Mucosa of gallbladder (tissue), 1 donor: Measurements from ENCODE around the gene RAB21. TPM values are rescaled to one million over a fixed set of nuclear protein-coding genes. Genes with fewer than 3 reads are reported as not detected.
"Not testable (repeated sequence)": the region's sequence is repeated elsewhere in the genome, so short reads cannot be mapped to it uniquely, and the experiment has no call there.

ENCODE experiments used
- DNase-seq: peaks from one replicate; pipeline ENCODE4 v3.0.0-alpha.2; 2020; ENCODE audit warnings: low spot score
- total RNA-seq: library from RNA; stranded (reverse); gene quantifications from one replicate; pipeline ENCODE4 v1.2.1, GENCODE V29; 2021
- donor health status: DM: no; HTN: no; CAD: no.

The RAB21 gene
- total RNA-seq, 1 donor from 2014 or later: 72.1 TPM

GRCh38 chr12:71795901-71796300 lies 41.2 kb downstream of the RAB21 start:
- no peak for DNase-seq

- DNase-seq: no peak
Observed at GRCh38 chr12:71797531-71797930, 42.9 kb downstream of the RAB21 start.

DNA sequence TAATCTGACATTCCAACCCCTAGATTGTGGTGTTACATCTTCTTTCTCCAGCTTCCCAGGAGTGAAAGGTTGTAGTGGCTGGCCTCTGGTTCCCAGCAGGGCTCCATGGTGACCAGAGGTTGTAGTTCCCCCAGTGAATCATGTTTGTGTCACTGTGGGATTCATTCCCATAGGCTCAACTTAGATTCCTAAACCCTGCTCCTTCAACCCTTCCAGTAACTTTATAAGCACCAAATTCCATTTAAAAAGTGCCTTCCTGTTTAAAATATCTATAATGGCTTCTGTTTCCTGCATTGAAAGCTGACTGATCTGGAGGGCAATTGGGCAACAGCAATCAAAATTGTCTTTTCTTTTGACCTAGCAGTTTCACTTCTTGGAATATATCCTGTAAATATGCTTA lies 44.4 kb downstream of the RAB21 start:
- DNase-seq: no peak

DNA sequence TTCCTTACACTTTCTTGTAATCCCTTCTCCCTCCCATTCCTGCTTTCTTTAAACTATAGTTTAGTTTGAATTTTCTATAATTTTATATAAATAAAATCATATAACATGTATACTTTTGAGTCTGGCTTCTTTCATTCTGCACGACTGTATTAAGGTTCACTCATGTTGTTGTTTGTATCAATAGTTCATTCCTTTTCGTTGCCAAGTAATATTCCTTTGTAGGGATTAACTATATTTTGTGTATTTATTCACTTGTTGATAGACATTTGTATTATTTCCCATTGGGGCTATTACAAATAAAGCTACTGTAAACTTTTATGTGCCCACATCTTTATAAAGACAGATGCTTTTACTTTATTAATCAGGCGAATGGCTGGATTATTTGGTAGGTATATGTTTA lies 45.5 kb downstream of the RAB21 start:
- DNase-seq: no peak

DNA sequence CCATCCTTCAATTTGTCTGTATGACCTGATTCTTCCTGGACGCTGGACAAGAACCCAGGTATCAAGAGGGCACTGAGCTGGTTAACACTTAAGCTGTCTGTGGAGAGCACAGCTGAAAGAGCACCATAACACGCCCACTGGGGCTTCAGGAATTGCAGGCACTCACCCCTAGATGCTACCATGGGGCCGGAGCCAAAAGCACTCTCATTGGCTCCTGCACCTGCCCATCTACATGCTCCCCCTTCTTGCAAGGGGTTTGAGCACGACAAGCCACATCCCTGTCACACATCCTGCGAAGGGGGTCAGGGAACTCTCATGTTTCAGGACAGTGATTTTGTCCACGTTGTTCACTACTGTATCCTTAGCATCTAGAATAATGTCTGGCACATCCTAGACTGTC lies 49.8 kb downstream of the RAB21 start:
- no peak for DNase-seq

DNA sequence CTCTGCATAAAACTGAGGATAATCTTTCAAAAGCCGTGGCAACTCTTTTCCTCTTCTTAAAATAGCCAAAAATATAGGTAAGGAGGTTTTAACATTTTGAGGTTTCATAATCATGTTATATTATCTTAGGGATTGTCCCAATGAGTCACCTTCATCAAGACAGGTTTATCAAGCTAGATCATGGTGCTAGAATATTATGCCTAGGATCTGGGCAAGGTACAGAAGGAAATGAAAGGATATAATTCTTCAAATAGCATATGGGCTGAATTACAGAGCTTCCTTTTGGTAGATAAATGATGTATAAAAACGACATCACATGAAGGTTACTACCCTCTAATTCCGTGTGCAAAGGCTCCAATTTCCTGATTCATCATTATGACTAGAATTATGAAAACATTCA lies 56.3 kb downstream of the RAB21 start:
- no peak for DNase-seq

GRCh38 chr12:71815242-71815641 lies 60.6 kb downstream of the RAB21 start:
- not testable (repeated sequence) for DNase-seq

DNA sequence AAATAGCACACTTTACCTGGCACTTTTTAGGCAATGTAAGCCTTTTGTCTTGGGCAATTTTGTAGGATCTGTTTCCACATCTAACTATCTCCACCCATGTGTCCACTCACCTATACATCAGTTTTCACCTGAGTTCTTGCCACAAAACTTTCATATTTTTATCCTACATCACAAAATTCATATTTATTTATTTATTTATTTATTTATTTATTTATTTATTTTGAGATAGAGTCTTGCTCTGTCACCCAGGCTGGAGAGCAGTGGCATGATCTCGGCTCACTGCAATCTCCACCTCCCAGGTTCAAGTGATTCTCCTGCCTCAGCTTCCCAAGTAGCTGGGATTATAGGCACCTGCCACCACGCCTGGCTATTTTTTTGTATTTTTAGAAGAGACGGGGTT lies 67.4 kb downstream of the RAB21 start:
- DNase-seq: not testable (repeated sequence)

DNA sequence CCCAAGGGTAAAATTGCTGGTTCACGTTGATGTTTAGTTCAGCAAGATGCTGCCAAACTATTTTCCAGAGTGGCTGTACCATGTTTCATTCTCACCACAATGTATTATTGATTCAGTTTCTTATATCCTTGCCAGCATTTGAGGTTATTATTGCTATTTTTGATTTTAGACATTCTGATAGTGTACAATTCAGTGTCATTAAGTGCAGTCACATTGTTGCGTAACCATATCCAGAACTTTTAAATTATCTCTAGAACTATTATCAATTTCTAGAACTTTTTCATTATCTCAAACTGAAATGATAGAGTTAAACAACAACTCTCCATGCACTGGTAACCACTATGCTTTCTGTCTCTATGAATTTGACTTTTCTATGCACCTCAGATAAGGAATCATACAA lies 74.2 kb downstream of the RAB21 start:
- no peak for DNase-seq

DNA sequence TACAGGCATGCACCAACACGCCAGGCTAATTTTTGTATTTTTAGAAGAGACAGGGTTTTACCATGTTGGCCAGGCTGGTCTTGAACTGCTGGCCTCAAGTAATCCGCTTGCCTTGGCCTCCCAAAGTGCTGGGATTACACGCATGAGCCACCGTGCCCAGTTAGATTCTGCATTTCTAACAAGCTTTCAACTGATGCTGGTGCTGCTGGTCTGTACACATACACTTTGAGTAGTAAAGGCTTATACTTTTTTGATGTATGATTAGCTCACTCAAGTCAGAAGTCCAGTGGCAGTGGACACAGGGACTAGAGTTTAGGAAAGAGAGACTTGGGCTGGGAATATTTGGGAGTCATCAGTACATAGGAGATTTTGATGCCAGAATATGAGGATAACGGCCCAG lies 82.7 kb downstream of the RAB21 start:
- no peak for DNase-seq

- no peak for DNase-seq
Observed at GRCh38 chr12:71838231-71838630, 83.6 kb downstream of the RAB21 start.

GRCh38 chr12:71838676-71839075 lies 84.0 kb downstream of the RAB21 start:
- no peak for DNase-seq

GRCh38 chr12:71840231-71840847 lies 85.7 kb downstream of the RAB21 start:
- DNase-seq: no peak

DNA sequence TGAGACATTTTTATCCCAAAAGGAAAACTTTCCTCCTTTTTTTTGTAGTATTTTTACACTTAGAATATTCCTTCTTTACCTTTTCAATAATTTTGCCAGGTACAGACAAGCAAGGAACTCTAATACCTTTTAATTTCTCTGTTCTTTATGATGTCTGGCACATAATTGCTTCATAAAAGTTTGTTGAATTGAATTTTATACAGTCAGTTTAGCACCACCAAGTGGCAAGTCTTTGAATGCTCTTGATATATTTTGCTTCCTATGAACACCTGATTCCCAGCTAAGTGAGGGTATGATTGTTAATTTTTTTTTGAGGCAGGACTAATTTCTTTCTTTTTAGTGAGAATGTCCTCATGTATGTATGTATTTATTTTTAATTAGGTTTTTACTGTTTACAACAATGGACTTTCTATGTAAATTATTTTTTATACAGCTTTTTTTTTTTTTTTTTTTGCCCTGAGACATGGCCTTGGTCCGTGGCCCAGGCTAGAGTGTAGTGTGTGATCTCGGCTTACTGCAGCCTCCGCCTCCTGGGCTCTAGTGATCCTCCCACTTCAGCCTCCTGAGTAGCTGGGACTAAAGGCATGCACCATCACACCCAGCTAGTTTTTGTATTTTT lies 91.8 kb downstream of the RAB21 start:
- no peak for DNase-seq

DNA sequence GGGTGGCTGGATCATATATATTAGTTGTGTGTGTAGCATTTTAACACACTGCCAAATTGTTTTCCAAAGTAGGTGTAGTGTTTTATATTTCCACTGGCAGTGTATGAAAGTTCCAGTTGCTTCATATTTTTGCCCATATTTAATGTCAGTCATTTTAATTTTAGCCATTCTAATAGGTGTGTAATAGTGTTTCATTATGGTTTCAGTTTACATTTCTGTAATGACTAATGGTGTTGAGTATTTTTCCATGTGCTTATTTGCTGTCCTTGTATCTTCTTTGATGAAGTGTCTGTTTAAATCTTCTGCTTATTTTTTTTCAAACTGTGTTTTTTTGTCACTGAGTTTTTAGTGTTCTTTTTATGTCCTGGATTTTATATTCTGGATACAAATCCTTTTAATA lies 93.5 kb downstream of the RAB21 start:
- no peak for DNase-seq

DNA sequence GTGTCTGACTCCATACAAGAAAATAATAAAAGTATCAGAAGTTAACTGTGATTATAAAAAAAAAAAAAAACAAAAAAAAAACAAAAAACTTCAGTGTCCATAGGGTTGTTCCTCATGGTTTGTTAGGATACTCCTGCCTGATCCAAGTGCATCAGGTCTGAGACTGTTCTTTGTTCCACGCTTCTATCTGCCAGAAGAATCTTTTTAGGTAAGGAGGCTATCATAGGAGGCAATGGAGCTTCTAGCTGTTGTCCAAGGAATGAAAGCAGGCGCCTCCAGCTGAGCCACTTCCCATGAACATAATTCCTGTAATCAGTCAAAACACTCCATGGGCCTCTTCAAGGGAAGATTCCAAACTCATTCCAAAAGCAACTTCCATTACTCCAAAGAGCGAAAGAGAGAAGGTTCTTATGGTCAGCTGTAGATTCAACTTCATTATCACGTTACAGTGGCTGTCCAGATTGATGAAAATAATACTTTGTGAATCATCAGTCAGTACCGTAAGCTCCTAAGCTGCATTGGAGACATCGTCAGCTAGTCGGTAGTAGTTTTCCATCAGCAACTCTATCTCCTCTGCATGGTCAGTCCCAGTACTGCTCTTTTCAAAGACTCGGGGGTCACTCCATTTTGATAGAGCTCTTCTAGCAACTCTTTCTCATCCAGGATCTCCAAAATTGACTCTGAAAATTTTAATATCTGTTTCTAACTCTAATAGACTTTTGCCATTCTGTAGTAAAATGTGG lies 94.6 kb downstream of the RAB21 start:
- no peak for DNase-seq

Other genes with a start within 250 kb of the RAB21 start
- gene ZFC3H1, start 91.0 kb upstream of the RAB21 start, total RNA-seq: 36.4 TPM
- 5.0 TPM for gene THAP2, start 90.6 kb upstream of the RAB21 start, total RNA-seq
- 46.0 TPM for gene TMEM19, start 68.8 kb upstream of the RAB21 start, total RNA-seq
- gene TBC1D15, start 84.9 kb downstream of the RAB21 start, total RNA-seq: 39.6 TPM
- gene TPH2, start 184.0 kb downstream of the RAB21 start, total RNA-seq: not detected